Measurements from ENCODE around the gene TRPM5. TPM values are rescaled to one million over a fixed set of nuclear protein-coding genes. Genes with fewer than 3 reads are reported as not detected.

The TRPM5 gene
- total RNA-seq, 1 experiment from 2014 or later = 0.07 TPM

GRCh38 chr11:2459016-2459725, 14.9 kb upstream of the TRPM5 start:
- no peak for ATAC-seq
- TF ChIP-seq EMX1 (CRISPR knock-in tag; IDR thresholded peaks at IDR 0.05) (no peak), ERG (CRISPR knock-in tag; IDR thresholded peaks at IDR 0.05) (no peak), USF2 (CRISPR knock-in tag; IDR thresholded peaks at IDR 0.05) (no peak), AFF4 (CRISPR knock-in tag; IDR thresholded peaks at IDR 0.05; ENCODE audit: borderline replicate concordance) (no peak), SMAD3 (CRISPR knock-in tag; IDR thresholded peaks at IDR 0.05; ENCODE audit: borderline replicate concordance) (no peak), ZNF423 (CRISPR knock-in tag; IDR thresholded peaks at IDR 0.05) (no peak), GTF2I (CRISPR knock-in tag; conservative IDR thresholded peaks at IDR 0.05) (no peak), SP1 (CRISPR knock-in tag; conservative IDR thresholded peaks at IDR 0.05) (no peak), ETV6 (CRISPR knock-in tag; IDR thresholded peaks at IDR 0.05) (no peak)
- ChIA-PET POLR2A (no interaction called here), CTCF (interaction anchor here (1.0 to 1.4 kb wide), 3 partner anchors 10 to 273 kb away, joined by 3 to 4 read pairs (median 4); no protein-coding TSS in a partner anchor)
- no peaks in the 10 kb centered on the region for H3K4me1 Mint-ChIP-seq
- no peak for DNase-seq (ENCODE audit: low spot score)
- no peak overlapping the region for H3K27ac Mint-ChIP-seq
- H3K9me3 Mint-ChIP-seq = no peaks in the 10 kb centered on the region
- H3K36me3 Mint-ChIP-seq = no peaks in the 10 kb centered on the region
- H3K4me3 Mint-ChIP-seq = no peak overlapping the region
- H3K27me3 Mint-ChIP-seq (ENCODE audit: low read depth) = peaks cover 61% of the 10 kb centered on the region

- no peak overlapping the region for H3K27ac Mint-ChIP-seq
- H3K36me3 Mint-ChIP-seq = no peaks in the 10 kb centered on the region
- POLR2A ChIA-PET = interaction anchor here (0.6 kb wide), 1 partner anchor 52 kb away, joined by 3 read pairs; no protein-coding TSS in a partner anchor
- ATAC-seq (no peak), DNase-seq (ENCODE audit: low spot score) (no peak)
- no peaks in the 10 kb centered on the region for H3K9me3 Mint-ChIP-seq
- H3K27me3 Mint-ChIP-seq (ENCODE audit: low read depth) = peaks cover 70% of the 10 kb centered on the region
- CTCF ChIA-PET = no interaction called here
- H3K4me1 Mint-ChIP-seq = no peaks in the 10 kb centered on the region
- no peak overlapping the region for H3K4me3 Mint-ChIP-seq
- TF ChIP-seq NR1H2 (CRISPR knock-in tag; IDR thresholded peaks at IDR 0.05) = no peak
- no peak for TF ChIP-seq SOX15 (CRISPR knock-in tag; IDR thresholded peaks at IDR 0.05)
- no peak for TF ChIP-seq ZNF423 (CRISPR knock-in tag; IDR thresholded peaks at IDR 0.05)
- no peak for TF ChIP-seq ATF3 (CRISPR knock-in tag; conservative IDR thresholded peaks at IDR 0.05)
- no peak for TF ChIP-seq ZSCAN18 (CRISPR knock-in tag; IDR thresholded peaks at IDR 0.05)
- TF ChIP-seq MAX (CRISPR knock-in tag; IDR thresholded peaks at IDR 0.05) = no peak
- TF ChIP-seq ELF4 (CRISPR knock-in tag; IDR thresholded peaks at IDR 0.05; ENCODE audit: low read depth) = no peak
- TF ChIP-seq ZNF317 (CRISPR knock-in tag; IDR thresholded peaks at IDR 0.05; ENCODE audit: borderline replicate concordance, low read depth) = no peak
- no peak for TF ChIP-seq PREB (CRISPR knock-in tag; IDR thresholded peaks at IDR 0.05; ENCODE audit: borderline replicate concordance)
- TF ChIP-seq ATF6 (CRISPR knock-in tag; IDR thresholded peaks at IDR 0.05) = no peak
- TF ChIP-seq ZBTB21 (CRISPR knock-in tag; IDR thresholded peaks at IDR 0.05; ENCODE audit: borderline replicate concordance) = no peak
- TF ChIP-seq FOXJ3 (CRISPR knock-in tag; IDR thresholded peaks at IDR 0.05; ENCODE audit: borderline replicate concordance) = no peak
- TF ChIP-seq KAT7 (CRISPR knock-in tag; IDR thresholded peaks at IDR 0.05; ENCODE audit: borderline replicate concordance) = no peak
- TF ChIP-seq NR3C1 (CRISPR knock-in tag; conservative IDR thresholded peaks at IDR 0.05; ENCODE audit: low read depth) = no peak
These were observed 14.0 kb upstream of the TRPM5 start for GRCh38 chr11:2458321-2458720.

Data from WTC11 (cell line).